Epithelial cell of proximal tubule (primary cell): Measurements from ENCODE around the gene EXOC5. TPM values are rescaled to one million over a fixed set of nuclear protein-coding genes. Genes with fewer than 3 reads are reported as not detected.

ENCODE experiments used
- DNase-seq: peaks from one replicate; pipeline ENCODE4 v3.0.0-alpha.2; 2011; ENCODE audit warnings: low read depth
- H3K4me3 ChIP-seq: 2 replicates; pipeline ENCODE4 v1.5.1; 2011; ENCODE audit warnings: low read depth, mild to moderate bottlenecking, low read length
- CTCF ChIP-seq: conservative IDR thresholded peaks from 2 replicates; pipeline ENCODE4 v1.5.1; 2012; ENCODE audit warnings: low read depth, mild to moderate bottlenecking, low read length
- total RNA-seq: library from RNA; depleted of rRNA; stranded (reverse); fragments of >200 nt; gene quantifications from 2 replicates; pipeline ENCODE4 v1.2.3, GENCODE V29; 2015

EXOC5 gene
- 42.0 and 43.8 TPM in 2 replicates for total RNA-seq

GRCh38 chr14:57268161-57269069 is at the start of gene EXOC5, which contains the start of gene AP5M1:
TSS of gene EXOC5 (minus strand) at chr14:57268905. CDS start at chr14:57268648, 257 bp downstream.
TSS of gene AP5M1 (plus strand) at chr14:57268971. CDS start at chr14:57269315, 344 bp downstream.
- peak; percentile 75 for DNase-seq
- peak within 1 kb of the TSS; percentile 95 for H3K4me3 ChIP-seq
- no peak for TF ChIP-seq CTCF

GRCh38 chr14:57317248-57317833 is 48.6 kb upstream of the EXOC5 start:
- TF ChIP-seq CTCF, result peak; percentile 92
- peak; percentile 45 for DNase-seq
- H3K4me3 ChIP-seq, result no peak overlapping the region

GRCh38 chr14:57314396-57315089 is 45.8 kb upstream of the EXOC5 start:
- TF ChIP-seq CTCF, result no peak
- no peak overlapping the region for H3K4me3 ChIP-seq
- no peak for DNase-seq

- no peak for DNase-seq
- no peak for TF ChIP-seq CTCF
- H3K4me3 ChIP-seq, result no peak overlapping the region
Measured at GRCh38 chr14:57302883-57303282, 34.2 kb upstream of the EXOC5 start.

GRCh38 chr14:57299511-57299910 is 30.8 kb upstream of the EXOC5 start:
- DNase-seq, result no peak
- no peak overlapping the region for H3K4me3 ChIP-seq
- TF ChIP-seq CTCF, result no peak

GRCh38 chr14:57297852-57298251 is 29.1 kb upstream of the EXOC5 start:
- H3K4me3 ChIP-seq, result no peak overlapping the region
- no peak for DNase-seq
- no peak for TF ChIP-seq CTCF
